ENCODE measurements around the gene SLC39A11. TPM values are rescaled to one million over a fixed set of nuclear protein-coding genes. Genes with fewer than 3 reads are reported as not detected.

The SLC39A11 gene
- total and polyA plus RNA-seq, 8 donors, result 13.6 to 49.0 (median 17.5) TPM

DNA sequence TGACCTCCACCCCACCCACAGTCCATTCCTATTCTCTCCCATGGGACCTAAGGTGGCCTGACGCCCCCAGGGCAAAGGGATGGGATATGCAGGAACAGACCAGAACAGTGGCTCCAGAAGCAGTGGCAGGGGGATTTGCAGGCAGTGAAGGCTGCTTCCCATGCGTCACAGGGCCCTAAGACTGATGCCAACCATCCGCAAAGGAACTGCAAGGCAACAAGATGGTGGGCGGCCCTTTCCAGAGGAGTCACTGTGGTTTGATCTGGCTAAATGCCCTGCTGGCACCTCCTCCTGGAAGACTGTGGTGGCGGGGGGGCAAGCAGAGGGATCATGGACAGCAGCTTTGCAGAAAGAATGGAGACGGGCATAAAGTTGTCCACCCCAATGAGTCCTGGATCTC is 4.4 kb upstream of the SLC39A11 start:
- Histone ChIP-seq H3K4me3 (no peak overlapping the region), H3K36me3 (no peaks in the 10 kb centered on the region), H3K4me1 (peaks cover 4 to 42% of the 10 kb centered on the region in 2 donors), H3K9me3 (no peaks in the 10 kb centered on the region), H3K27ac (peak overlapping the region in 1 of 2 donors; percentile 57), H3K27me3 (no peaks in the 10 kb centered on the region)
- peak in 1 of 4 donors; percentile 62 for DNase-seq
- TF ChIP-seq, protein P1, sequence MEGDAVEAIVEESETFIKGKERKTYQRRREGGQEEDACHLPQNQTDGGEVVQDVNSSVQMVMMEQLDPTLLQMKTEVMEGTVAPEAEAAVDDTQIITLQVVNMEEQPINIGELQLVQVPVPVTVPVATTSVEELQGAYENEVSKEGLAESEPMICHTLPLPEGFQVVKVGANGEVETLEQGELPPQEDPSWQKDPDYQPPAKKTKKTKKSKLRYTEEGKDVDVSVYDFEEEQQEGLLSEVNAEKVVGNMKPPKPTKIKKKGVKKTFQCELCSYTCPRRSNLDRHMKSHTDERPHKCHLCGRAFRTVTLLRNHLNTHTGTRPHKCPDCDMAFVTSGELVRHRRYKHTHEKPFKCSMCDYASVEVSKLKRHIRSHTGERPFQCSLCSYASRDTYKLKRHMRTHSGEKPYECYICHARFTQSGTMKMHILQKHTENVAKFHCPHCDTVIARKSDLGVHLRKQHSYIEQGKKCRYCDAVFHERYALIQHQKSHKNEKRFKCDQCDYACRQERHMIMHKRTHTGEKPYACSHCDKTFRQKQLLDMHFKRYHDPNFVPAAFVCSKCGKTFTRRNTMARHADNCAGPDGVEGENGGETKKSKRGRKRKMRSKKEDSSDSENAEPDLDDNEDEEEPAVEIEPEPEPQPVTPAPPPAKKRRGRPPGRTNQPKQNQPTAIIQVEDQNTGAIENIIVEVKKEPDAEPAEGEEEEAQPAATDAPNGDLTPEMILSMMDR (IDR thresholded peaks at IDR 0.05), result no peak
- intact Hi-C loops (cut with DNase I), result no loop called here
- ATAC-seq, result no peak

DNA sequence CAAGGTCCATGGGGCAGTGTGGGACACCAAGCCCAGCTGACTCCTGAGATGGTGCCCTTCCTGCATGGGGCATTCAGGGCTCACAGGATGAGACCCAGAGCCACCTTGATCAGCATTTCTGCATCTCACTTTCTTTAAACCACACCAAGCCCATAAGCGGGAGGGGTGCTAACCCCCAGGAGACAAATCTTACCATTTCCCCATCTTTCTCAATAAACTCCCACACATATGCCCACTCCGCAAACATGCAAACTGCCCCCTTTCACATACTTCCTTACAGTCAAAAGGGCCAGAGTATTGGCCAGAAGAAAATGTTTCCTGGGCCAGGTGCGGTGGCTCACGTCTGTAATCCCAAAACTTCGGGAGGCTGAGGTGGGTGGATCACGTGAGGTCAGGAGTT is 3.7 kb upstream of the SLC39A11 start:
- Histone ChIP-seq H3K27me3 (no peaks in the 10 kb centered on the region), H3K36me3 (no peaks in the 10 kb centered on the region), H3K27ac (no peak overlapping the region), H3K4me3 (no peak overlapping the region), H3K4me1 (peaks cover 4 to 49% of the 10 kb centered on the region in 2 donors), H3K9me3 (no peaks in the 10 kb centered on the region)
- no peak for ATAC-seq
- intact Hi-C loops (cut with DNase I), result no loop called here
- DNase-seq, result no peak
- TF ChIP-seq, protein P1 (IDR thresholded peaks at IDR 0.05), result no peak

GRCh38 chr17:73093286-73093685 is 798 bp upstream of the SLC39A11 start:
- no peaks in the 10 kb centered on the region for H3K9me3 ChIP-seq
- H3K4me3 ChIP-seq, result no peak overlapping the region
- intact Hi-C loops (cut with DNase I), result no loop called here
- H3K27me3 ChIP-seq, result no peaks in the 10 kb centered on the region
- ATAC-seq (no peak), DNase-seq (no peak)
- TF ChIP-seq, protein P1 (IDR thresholded peaks at IDR 0.05), result no peak
- no peak overlapping the region for H3K27ac ChIP-seq
- H3K4me1 ChIP-seq, result peaks cover 4 to 57% of the 10 kb centered on the region in 2 donors
- H3K36me3 ChIP-seq, result peaks cover 0 to 6% of the 10 kb centered on the region in 2 donors

DNA sequence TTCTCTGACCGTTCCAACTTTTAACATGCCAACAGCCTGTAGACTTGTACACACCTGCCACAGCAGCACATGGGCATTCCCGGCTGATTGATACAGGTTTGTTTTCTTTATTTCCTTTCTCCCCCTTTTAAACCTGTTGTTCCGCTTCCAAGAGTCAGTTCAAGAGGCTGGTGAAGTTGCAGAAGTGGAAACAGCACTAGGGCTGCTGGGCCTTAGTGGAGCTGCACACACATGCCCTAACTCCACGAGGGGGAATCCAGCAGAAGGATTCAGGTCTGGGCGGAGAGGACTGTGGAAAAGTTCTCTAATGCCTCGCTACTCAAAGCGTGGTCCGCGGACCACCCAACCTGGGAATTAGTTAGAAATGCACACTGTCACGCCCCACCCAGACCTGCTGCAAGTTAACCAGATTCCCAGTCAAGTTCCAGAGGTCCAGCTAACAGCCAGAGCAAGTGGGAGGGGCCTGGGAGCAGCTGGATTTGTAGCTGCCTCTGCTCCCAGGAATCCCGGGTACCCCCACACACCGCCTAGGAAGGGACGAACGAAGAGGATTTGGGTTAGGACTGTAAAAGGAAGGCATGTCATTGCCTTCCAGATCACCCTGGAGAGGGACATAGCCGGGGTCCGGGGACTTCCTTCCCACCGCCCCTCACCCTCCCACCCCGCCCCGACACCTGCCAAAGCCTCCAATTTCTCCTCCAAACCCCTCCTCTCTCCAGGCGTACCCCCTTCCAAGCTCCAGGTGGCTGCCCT is 542 bp downstream of the SLC39A11 start:
- ATAC-seq, result peak; percentile 69
- Histone ChIP-seq H3K36me3 (peaks cover 0 to 20% of the 10 kb centered on the region in 2 donors), H3K4me1 (peaks cover 4 to 47% of the 10 kb centered on the region in 2 donors), H3K27ac (peak overlapping the region in 1 of 2 donors; percentile 76), H3K4me3 (peak overlapping the region; percentile 54 to 76), H3K9me3 (no peaks in the 10 kb centered on the region), H3K27me3 (no peaks in the 10 kb centered on the region)
- TF ChIP-seq, protein P1 (IDR thresholded peaks at IDR 0.05), result no peak
- DNase-seq, result peak in 2 of 4 donors; percentile 29 to 68
- intact Hi-C loops (cut with DNase I), result no loop called here

DNA sequence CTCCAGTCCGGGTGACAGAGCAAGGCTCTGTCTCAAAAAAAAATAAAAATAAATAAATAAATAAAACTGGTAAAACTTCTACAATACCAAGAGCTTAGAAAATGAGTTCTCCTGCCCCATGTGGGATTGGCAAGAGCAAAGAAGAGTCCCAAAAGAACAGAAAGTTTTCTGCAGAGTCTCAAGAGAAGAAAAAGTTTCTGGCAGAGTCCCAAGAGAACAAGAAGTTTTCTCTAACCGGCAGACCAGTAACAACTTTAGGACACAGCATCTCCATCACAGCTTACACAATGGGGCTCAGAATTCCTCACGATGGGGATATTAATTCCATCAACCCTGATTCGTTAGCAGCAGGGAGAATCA is 1.1 kb downstream of the SLC39A11 start:
- Histone ChIP-seq H3K9me3 (no peaks in the 10 kb centered on the region), H3K36me3 (peaks cover 0 to 25% of the 10 kb centered on the region in 2 donors), H3K27me3 (no peaks in the 10 kb centered on the region), H3K27ac (peak overlapping the region in 1 of 2 donors; percentile 76), H3K4me3 (peak overlapping the region in 1 of 2 donors; percentile 76), H3K4me1 (peaks cover 4 to 41% of the 10 kb centered on the region in 2 donors)
- ATAC-seq (no peak), DNase-seq (no peak)
- intact Hi-C loops (cut with DNase I), result no loop called here
- TF ChIP-seq, protein P1 (IDR thresholded peaks at IDR 0.05), result no peak
